Activated naive CD8-positive, alpha-beta T cell treated with anti-CD3 and anti-CD28 coated beads for 36 hours (primary cell): ENCODE data around the gene FBXW12. TPM values are rescaled to one million over a fixed set of nuclear protein-coding genes. Genes with fewer than 3 reads are reported as not detected.
"Not testable (repeated sequence)": the region's sequence is repeated elsewhere in the genome, so short reads cannot be mapped to it uniquely, and the experiment has no call there.

Experiments used
- DNase-seq: peaks from one replicate; pipeline ENCODE4 v3.0.0; 2021
- H3K27ac Mint-ChIP-seq: one replicate; pipeline ENCODE4 v1.8.0; 2022; ENCODE audit warnings: mild to moderate bottlenecking, moderate library complexity, mixed read lengths
- H3K27me3 Mint-ChIP-seq: one replicate; pipeline ENCODE4 v1.8.0; 2022; ENCODE audit warnings: mild to moderate bottlenecking, mixed read lengths
- H3K36me3 Mint-ChIP-seq: one replicate; pipeline ENCODE4 v1.8.0; 2021; ENCODE audit warnings: mild to moderate bottlenecking, mixed read lengths
- H3K4me1 Mint-ChIP-seq: one replicate; pipeline ENCODE4 v1.8.0; 2021; ENCODE audit warnings: mixed read lengths
- H3K4me3 Mint-ChIP-seq: one replicate; pipeline ENCODE4 v1.8.0; 2022; ENCODE audit warnings: mild to moderate bottlenecking, moderate library complexity, mixed read lengths
- H3K9me3 Mint-ChIP-seq: one replicate; pipeline ENCODE4 v1.8.0; 2022; ENCODE audit warnings: mixed read lengths
- total RNA-seq, 2 experiments: library from RNA; stranded (reverse); gene quantifications; one replicate each; pipeline ENCODE4 v1.2.3, GENCODE V29; 2021

Gene FBXW12
- total RNA-seq, 2 experiments from 2014 or later: not detected

DNA sequence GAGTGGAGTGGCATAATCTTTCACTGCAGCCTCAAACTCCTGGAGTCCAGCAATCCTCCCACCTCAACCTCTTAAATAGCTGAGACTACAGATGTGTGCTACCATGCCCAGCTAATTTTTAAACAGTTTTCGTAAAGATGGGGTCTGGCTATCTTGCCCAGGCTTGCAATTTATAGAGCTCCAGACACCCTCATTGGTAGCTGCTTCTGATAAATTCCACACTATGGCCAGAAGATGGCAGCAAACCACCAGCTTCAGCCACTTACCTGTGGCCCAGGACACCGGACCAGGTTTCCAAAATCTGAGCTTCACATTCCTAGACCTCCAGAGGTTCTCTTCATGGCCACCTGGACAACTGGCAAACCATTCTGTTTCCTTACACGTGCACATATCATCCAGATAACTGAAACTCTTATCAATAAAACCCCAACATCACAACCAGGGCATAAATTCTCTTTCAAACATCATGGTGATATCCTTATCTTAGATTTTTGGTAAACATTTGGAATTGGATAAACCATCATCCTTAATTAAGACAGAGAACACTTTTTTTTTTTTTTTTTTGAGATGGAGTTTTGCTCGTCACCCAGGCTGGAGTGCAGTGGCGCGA, 28.9 kb downstream of the FBXW12 start:
- Mint-ChIP-seq H3K36me3 (no peaks in the 10 kb centered on the region), H3K27me3 (peaks cover 6% of the 10 kb centered on the region), H3K4me3 (no peak overlapping the region), H3K4me1 (no peaks in the 10 kb centered on the region), H3K27ac (no peak overlapping the region), H3K9me3 (no peaks in the 10 kb centered on the region)
- DNase-seq: peak; percentile 50

- not testable (repeated sequence) for H3K27ac Mint-ChIP-seq, DNase-seq, H3K4me3 Mint-ChIP-seq, H3K27me3 Mint-ChIP-seq, H3K9me3 Mint-ChIP-seq, H3K4me1 Mint-ChIP-seq, H3K36me3 Mint-ChIP-seq
Observed at GRCh38 chr3:48401434-48401901, 29.4 kb downstream of the FBXW12 start.

- Mint-ChIP-seq H3K27me3 (peaks cover 6% of the 10 kb centered on the region), H3K4me1 (no peaks in the 10 kb centered on the region), H3K36me3 (no peaks in the 10 kb centered on the region), H3K4me3 (no peak overlapping the region), H3K27ac (no peak overlapping the region), H3K9me3 (no peaks in the 10 kb centered on the region)
- DNase-seq: no peak
Observed at GRCh38 chr3:48402281-48402732, 30.3 kb downstream of the FBXW12 start.

GRCh38 chr3:48402907-48403306, 30.9 kb downstream of the FBXW12 start:
- Mint-ChIP-seq H3K36me3 (no peaks in the 10 kb centered on the region), H3K27me3 (peaks cover 6% of the 10 kb centered on the region), H3K4me3 (no peak overlapping the region), H3K4me1 (no peaks in the 10 kb centered on the region), H3K9me3 (no peaks in the 10 kb centered on the region), H3K27ac (no peak overlapping the region)
- DNase-seq: no peak

DNA sequence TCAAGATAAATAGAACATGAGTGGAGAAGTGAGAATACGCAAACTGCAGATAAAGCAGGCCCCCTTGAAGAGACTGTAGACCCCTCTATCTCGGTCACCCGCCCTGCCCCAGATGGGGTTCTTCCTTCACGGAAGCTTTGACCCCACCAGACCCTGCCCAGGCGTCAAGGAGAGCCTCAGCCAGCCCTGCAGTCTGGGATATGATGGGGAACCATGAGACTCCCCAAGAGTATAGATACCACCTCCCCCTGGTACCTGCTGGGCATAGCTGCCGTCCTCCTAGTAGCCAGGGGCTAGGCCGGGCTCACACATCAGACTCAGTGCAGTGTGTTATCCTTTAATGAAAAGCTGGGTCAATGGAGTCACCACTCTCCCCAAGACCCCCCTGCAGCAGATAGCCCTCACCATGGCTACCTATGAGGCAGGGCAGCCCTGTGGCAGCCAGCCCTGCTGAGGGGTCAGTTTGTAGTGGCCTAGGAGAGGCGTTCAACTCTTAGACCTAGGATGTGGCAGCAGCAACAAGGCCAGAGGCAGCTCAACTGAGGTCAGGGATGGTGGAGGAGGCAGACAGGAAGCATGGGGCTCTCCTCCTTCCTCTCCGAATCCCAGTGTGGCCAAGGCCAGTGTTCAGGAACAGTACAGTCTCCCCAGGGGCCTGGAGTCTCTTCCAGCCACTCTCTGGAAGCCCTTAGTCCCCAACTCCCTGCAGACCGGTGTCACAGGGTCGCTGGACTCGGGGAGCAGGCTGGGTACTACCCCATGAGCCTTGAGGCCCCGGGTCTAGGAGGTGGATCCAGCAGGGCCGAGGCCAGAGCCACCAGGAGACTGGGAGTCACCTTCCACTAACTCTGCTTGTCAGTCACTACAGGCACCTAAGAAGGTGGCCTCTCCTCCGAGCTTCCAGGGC, 31.8 kb downstream of the FBXW12 start:
- no peak for DNase-seq
- peaks cover 6% of the 10 kb centered on the region for H3K27me3 Mint-ChIP-seq
- no peak overlapping the region for H3K27ac Mint-ChIP-seq
- H3K4me1 Mint-ChIP-seq: no peaks in the 10 kb centered on the region
- H3K36me3 Mint-ChIP-seq: no peaks in the 10 kb centered on the region
- H3K4me3 Mint-ChIP-seq: no peak overlapping the region
- no peaks in the 10 kb centered on the region for H3K9me3 Mint-ChIP-seq

- Mint-ChIP-seq H3K36me3 (no peaks in the 10 kb centered on the region), H3K4me3 (no peak overlapping the region), H3K27me3 (peaks cover 6% of the 10 kb centered on the region), H3K27ac (no peak overlapping the region), H3K4me1 (no peaks in the 10 kb centered on the region), H3K9me3 (no peaks in the 10 kb centered on the region)
- DNase-seq: no peak
Observed at GRCh38 chr3:48404440-48405342, 32.7 kb downstream of the FBXW12 start.

DNA sequence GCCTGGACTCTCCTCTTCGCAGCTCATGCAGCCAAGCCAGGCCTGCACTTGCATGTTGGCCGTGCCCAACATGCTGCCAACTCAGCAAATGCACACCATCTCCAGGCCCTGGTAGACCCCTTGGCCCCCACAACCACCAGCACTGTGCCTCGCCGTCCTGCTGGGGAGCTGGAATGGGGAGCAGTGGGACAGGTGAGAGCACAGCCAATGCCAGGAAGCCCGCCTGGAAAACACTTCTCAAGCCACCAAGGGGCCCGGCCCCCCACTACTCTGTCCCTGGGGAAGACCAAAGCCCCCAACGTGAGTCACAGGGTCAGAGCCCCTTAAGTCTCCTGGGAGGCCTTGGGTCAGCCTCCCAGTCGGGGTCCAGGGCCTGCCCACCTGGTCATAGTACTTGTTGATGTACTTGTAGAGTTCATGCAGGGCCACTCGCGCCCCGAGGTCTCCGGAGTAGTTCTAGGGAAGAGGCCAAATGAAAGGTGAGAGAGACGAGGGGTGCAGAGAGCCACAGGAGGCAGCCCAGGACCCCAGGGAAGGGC, 33.4 kb downstream of the FBXW12 start:
- Mint-ChIP-seq H3K4me3 (no peak overlapping the region), H3K4me1 (no peaks in the 10 kb centered on the region), H3K27me3 (peaks cover 4% of the 10 kb centered on the region), H3K36me3 (no peaks in the 10 kb centered on the region), H3K9me3 (no peaks in the 10 kb centered on the region), H3K27ac (no peak overlapping the region)
- no peak for DNase-seq

DNA sequence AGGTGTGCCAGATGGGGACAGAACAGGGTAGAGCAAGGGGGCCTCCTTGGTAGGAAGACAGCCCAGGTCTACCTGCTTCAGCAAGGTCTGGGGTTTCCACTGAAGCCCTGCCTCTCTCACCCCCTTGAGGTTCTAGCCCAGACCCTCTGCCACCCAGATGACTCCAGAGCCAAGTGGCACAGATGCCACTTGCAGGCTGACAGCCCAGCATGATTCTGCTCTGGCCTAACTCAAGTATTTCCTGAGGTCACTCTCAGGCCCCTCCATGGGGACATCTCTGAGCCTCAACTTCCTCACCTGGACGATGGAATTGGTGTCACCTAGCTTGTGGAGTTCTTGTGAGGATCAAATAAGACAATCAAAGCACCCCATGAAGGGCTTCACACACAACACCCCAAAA, 34.0 kb downstream of the FBXW12 start:
- Mint-ChIP-seq H3K4me3 (no peak overlapping the region), H3K27ac (no peak overlapping the region), H3K4me1 (no peaks in the 10 kb centered on the region), H3K27me3 (no peaks in the 10 kb centered on the region), H3K36me3 (no peaks in the 10 kb centered on the region), H3K9me3 (no peaks in the 10 kb centered on the region)
- DNase-seq: no peak

GRCh38 chr3:48406443-48407431, 34.7 kb downstream of the FBXW12 start:
- Mint-ChIP-seq H3K4me3 (no peak overlapping the region), H3K9me3 (no peaks in the 10 kb centered on the region), H3K27me3 (no peaks in the 10 kb centered on the region), H3K36me3 (no peaks in the 10 kb centered on the region), H3K4me1 (no peaks in the 10 kb centered on the region), H3K27ac (no peak overlapping the region)
- no peak for DNase-seq

- no peak for DNase-seq
- Mint-ChIP-seq H3K27ac (no peak overlapping the region), H3K4me1 (no peaks in the 10 kb centered on the region)
Observed at GRCh38 chr3:48407542-48408099, 35.6 kb downstream of the FBXW12 start.

DNA sequence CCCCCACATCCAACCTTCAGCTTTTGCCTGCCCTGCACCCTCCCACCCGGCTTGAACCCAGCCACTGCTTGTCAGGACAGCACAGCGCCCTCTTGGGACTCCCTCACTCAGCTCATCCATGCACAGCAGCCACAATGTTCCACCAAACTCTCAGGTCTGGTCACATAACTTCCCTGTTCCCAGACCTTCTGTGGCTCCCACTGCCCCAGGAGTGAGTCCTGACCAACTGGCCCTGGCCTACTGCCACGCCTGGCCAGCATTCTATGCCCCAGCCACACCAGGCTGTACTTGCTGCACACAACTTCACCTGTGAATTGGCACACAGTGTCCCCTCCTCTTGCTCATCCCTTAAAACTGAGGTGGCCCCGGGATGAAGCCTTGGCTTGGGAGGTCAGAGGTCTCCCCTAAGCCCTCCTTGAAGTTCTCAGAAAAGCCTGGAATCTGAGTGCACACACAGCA, 36.8 kb downstream of the FBXW12 start:
- Mint-ChIP-seq H3K4me1 (no peaks in the 10 kb centered on the region), H3K4me3 (no peak overlapping the region), H3K36me3 (no peaks in the 10 kb centered on the region), H3K9me3 (no peaks in the 10 kb centered on the region), H3K27me3 (no peaks in the 10 kb centered on the region), H3K27ac (no peak overlapping the region)
- DNase-seq: no peak

More at GRCh38 chr3:48407542-48408099, 35.6 kb downstream of the FBXW12 start:
- H3K4me3 Mint-ChIP-seq: no peak overlapping the region
- no peaks in the 10 kb centered on the region for H3K9me3 Mint-ChIP-seq
- no peaks in the 10 kb centered on the region for H3K27me3 Mint-ChIP-seq
- no peaks in the 10 kb centered on the region for H3K36me3 Mint-ChIP-seq

- no peak overlapping the region for H3K4me3 Mint-ChIP-seq
- DNase-seq: no peak
- H3K36me3 Mint-ChIP-seq: no peaks in the 10 kb centered on the region
- H3K27ac Mint-ChIP-seq: no peak overlapping the region
- H3K4me1 Mint-ChIP-seq: no peaks in the 10 kb centered on the region
- no peaks in the 10 kb centered on the region for H3K27me3 Mint-ChIP-seq
- no peaks in the 10 kb centered on the region for H3K9me3 Mint-ChIP-seq
Observed at GRCh38 chr3:48409291-48410201, 37.5 kb downstream of the FBXW12 start.
